Neural progenitor cell (in vitro differentiated cells): ENCODE data around the gene PDE6B.

ENCODE experiments used
- CTCF ChIP-seq: fragments of 200-600 bp; sonication (generic); IDR thresholded peaks from 2 replicates; pipeline ENCODE4 v1.5.1; 2017; ENCODE audit warnings: antibody characterized with exemption, mild to moderate bottlenecking
- EZH2 ChIP-seq: fragments of 200-600 bp; sonication (generic); IDR thresholded peaks from 2 replicates; pipeline ENCODE4 v1.6.1; 2017; ENCODE audit warnings: antibody characterized with exemption, mild to moderate bottlenecking, moderate library complexity

- TF ChIP-seq CTCF (no peak), EZH2 (no peak)
These were observed 87.7 kb downstream of the PDE6B start for GRCh38 chr4:712916-713632.
